ENCODE measurements around the gene VPS37C.

The VPS37C gene

GRCh38 chr11:61155741-61156140, 5.5 kb downstream of the VPS37C start:
- Histone ChIP-seq H3K9ac (ENCODE audit: low read length) (no peak overlapping the region), H3K4me1 (ENCODE audit: low read length) (peaks cover 8% of the 10 kb centered on the region; the same call in 1 of the 2 replicates), H3K27ac (ENCODE audit: low read length) (no peak overlapping the region), H3K27me3 (replicated peaks; ENCODE audit: insufficient read depth, low read length) (no peaks in the 10 kb centered on the region), H3K36me3 (replicated peaks; ENCODE audit: insufficient read depth, low read length) (0 out of 2 replicates have a peak, but pooled peaks cover 4% of the 10 kb centered on the region), H3K4me2 (ENCODE audit: low read depth, low read length) (no peak overlapping the region), H2AFZ (ENCODE audit: low read length) (no peak overlapping the region), H3F3A (ENCODE audit: insufficient read depth, low read length) (peaks cover 7% of the 10 kb centered on the region; the same call in 1 of the 2 replicates), H3K4me3 (ENCODE audit: low read length) (no peak overlapping the region), H3K9me3 (replicated peaks; ENCODE audit: insufficient read depth, low read length) (no peaks in the 10 kb centered on the region), H4K20me1 (ENCODE audit: insufficient read depth, low read length) (no peaks in the 10 kb centered on the region), H3K9me2 (replicated peaks; ENCODE audit: insufficient read depth, low read length) (no peaks in the 10 kb centered on the region), H3K79me2 (ENCODE audit: low read length) (peaks cover 91% of the 10 kb centered on the region)
- DNase-seq, result no peak
- TF ChIP-seq EZH2 (optimal IDR thresholded peaks at IDR 0.05; ENCODE audit: low read depth, low read length), result no peak
- no peak for TF ChIP-seq EZH2phosphoT487 (IDR thresholded peaks at IDR 0.05; ENCODE audit: low read length)

- peaks cover 91% of the 10 kb centered on the region for H3K79me2 ChIP-seq (ENCODE audit: low read length)
- no peaks in the 10 kb centered on the region for H4K20me1 ChIP-seq (ENCODE audit: insufficient read depth, low read length)
Measured at GRCh38 chr11:61155312-61155711, 5.9 kb downstream of the VPS37C start.

GRCh38 chr11:61154528-61154927, 6.7 kb downstream of the VPS37C start:
- Histone ChIP-seq H3K36me3 (replicated peaks; ENCODE audit: insufficient read depth, low read length) (0 out of 2 replicates have a peak, but pooled peaks cover 4% of the 10 kb centered on the region), H3F3A (ENCODE audit: insufficient read depth, low read length) (no peaks in the 10 kb centered on the region), H3K4me1 (ENCODE audit: low read length) (peaks cover 8% of the 10 kb centered on the region; the same call in 1 of the 2 replicates), H3K9me3 (replicated peaks; ENCODE audit: insufficient read depth, low read length) (no peaks in the 10 kb centered on the region), H3K27ac (ENCODE audit: low read length) (no peak overlapping the region), H3K4me3 (ENCODE audit: low read length) (no peak overlapping the region), H3K9ac (ENCODE audit: low read length) (no peak overlapping the region), H2AFZ (ENCODE audit: low read length) (no peak overlapping the region), H3K27me3 (replicated peaks; ENCODE audit: insufficient read depth, low read length) (no peaks in the 10 kb centered on the region), H3K79me2 (ENCODE audit: low read length) (peaks cover 93% of the 10 kb centered on the region), H3K9me2 (replicated peaks; ENCODE audit: insufficient read depth, low read length) (no peaks in the 10 kb centered on the region), H4K20me1 (ENCODE audit: insufficient read depth, low read length) (no peaks in the 10 kb centered on the region), H3K4me2 (ENCODE audit: low read depth, low read length) (no peak overlapping the region)
- DNase-seq, result no peak
- TF ChIP-seq EZH2phosphoT487 (IDR thresholded peaks at IDR 0.05; ENCODE audit: low read length) (no peak), CTCF (IDR thresholded peaks at IDR 0.05; ENCODE audit: low read length) (no peak), EZH2 (optimal IDR thresholded peaks at IDR 0.05; ENCODE audit: low read depth, low read length) (no peak)

More at GRCh38 chr11:61155312-61155711, 5.9 kb downstream of the VPS37C start:
- Histone ChIP-seq H3K9me3 (replicated peaks; ENCODE audit: insufficient read depth, low read length) (no peaks in the 10 kb centered on the region), H3F3A (ENCODE audit: insufficient read depth, low read length) (0 out of 2 replicates have a peak, but pooled peaks cover 2% of the 10 kb centered on the region), H3K36me3 (replicated peaks; ENCODE audit: insufficient read depth, low read length) (0 out of 2 replicates have a peak, but pooled peaks cover 4% of the 10 kb centered on the region), H2AFZ (ENCODE audit: low read length) (no peak overlapping the region), H3K9me2 (replicated peaks; ENCODE audit: insufficient read depth, low read length) (no peaks in the 10 kb centered on the region), H3K4me1 (ENCODE audit: low read length) (peaks cover 8% of the 10 kb centered on the region; the same call in 1 of the 2 replicates), H3K27ac (ENCODE audit: low read length) (no peak overlapping the region), H3K4me3 (ENCODE audit: low read length) (no peak overlapping the region), H3K27me3 (replicated peaks; ENCODE audit: insufficient read depth, low read length) (no peaks in the 10 kb centered on the region), H3K9ac (ENCODE audit: low read length) (no peak overlapping the region), H3K4me2 (ENCODE audit: low read depth, low read length) (no peak overlapping the region)
- TF ChIP-seq EZH2phosphoT487 (IDR thresholded peaks at IDR 0.05; ENCODE audit: low read length), result no peak
- no peak for TF ChIP-seq CTCF (IDR thresholded peaks at IDR 0.05; ENCODE audit: low read length)
- no peak for TF ChIP-seq EZH2 (optimal IDR thresholded peaks at IDR 0.05; ENCODE audit: low read depth, low read length)
- no peak for DNase-seq

GRCh38 chr11:61153593-61154095, 7.6 kb downstream of the VPS37C start:
- Histone ChIP-seq H3K4me1 (ENCODE audit: low read length) (peaks cover under 1% of the 10 kb centered on the region; the same call in 1 of the 2 replicates), H3K36me3 (replicated peaks; ENCODE audit: insufficient read depth, low read length) (0 out of 2 replicates have a peak, but pooled peaks cover 4% of the 10 kb centered on the region), H3K9me2 (replicated peaks; ENCODE audit: insufficient read depth, low read length) (no peaks in the 10 kb centered on the region), H3K79me2 (ENCODE audit: low read length) (peaks cover 91% of the 10 kb centered on the region), H3K4me3 (ENCODE audit: low read length) (no peak overlapping the region), H3K27ac (ENCODE audit: low read length) (no peak overlapping the region), H3K27me3 (replicated peaks; ENCODE audit: insufficient read depth, low read length) (no peaks in the 10 kb centered on the region), H3K4me2 (ENCODE audit: low read depth, low read length) (no peak overlapping the region), H3K9ac (ENCODE audit: low read length) (no peak overlapping the region), H4K20me1 (ENCODE audit: insufficient read depth, low read length) (no peaks in the 10 kb centered on the region), H2AFZ (ENCODE audit: low read length) (no peak overlapping the region), H3F3A (ENCODE audit: insufficient read depth, low read length) (no peaks in the 10 kb centered on the region), H3K9me3 (replicated peaks; ENCODE audit: insufficient read depth, low read length) (no peaks in the 10 kb centered on the region)
- TF ChIP-seq CTCF (IDR thresholded peaks at IDR 0.05; ENCODE audit: low read length), result no peak
- no peak for TF ChIP-seq EZH2 (optimal IDR thresholded peaks at IDR 0.05; ENCODE audit: low read depth, low read length)
- no peak for TF ChIP-seq EZH2phosphoT487 (IDR thresholded peaks at IDR 0.05; ENCODE audit: low read length)
- DNase-seq, result no peak
